ENCODE measurements around the gene MARCKS. TPM values are rescaled to one million over a fixed set of nuclear protein-coding genes. Genes with fewer than 3 reads are reported as not detected.

The MARCKS gene
- total RNA-seq (10 to 100 TPM in 2 of 4 donors, 1 to 10 TPM in 2; 6.7 to 56.3 (median 12.5) TPM), polyA plus RNA-seq (1 to 10 TPM; 3.1 to 6.3 (median 3.6) TPM)
- long read RNA-seq, donor 1, full-length matches to known transcripts = 12 of 47 reads
- long read RNA-seq, donor 1, partial matches to known transcripts = 0 of 47 reads
- long read RNA-seq, donor 1, other reads (novel, unspliced or antisense) = 35 of 47 reads
- long read RNA-seq, donor 2, full-length matches to known transcripts = 1 of 11 reads
- long read RNA-seq, donor 2, partial matches to known transcripts = 0 of 11 reads
- long read RNA-seq, donor 2, other reads (novel, unspliced or antisense) = 10 of 11 reads

GRCh38 chr6:113856625-113857555 is at the start of gene MARCKS:
Gene MARCKS (plus strand): TSS chr6:113857345. CDS start chr6:113857746, 401 bp downstream.
- intact Hi-C loops (cut with DNase I) = loop anchor here (5.0 to 10.0 kb wide), 7 partner anchors 35 to 1075 kb away; no protein-coding TSS in a partner anchor
- 0 to 1% (median 1%) methylated on average over 49 of the region's 49 CpGs for WGBS, 3 donors
- TF ChIP-seq CTCF (IDR thresholded peaks at IDR 0.05) = no peak
- peaks cover 5% of the 10 kb centered on the region for H3K4me1 ChIP-seq
- H3K9me3 ChIP-seq = no peaks in the 10 kb centered on the region
- peak within 1 kb of the TSS; percentile 96 for H3K4me3 ChIP-seq
- no peaks in the 10 kb centered on the region for H3K27me3 ChIP-seq (ENCODE audit: insufficient read depth in 3 of 3, low read length in 2 of 3)
- DNase-seq (peak; percentile 79 to 85), ATAC-seq (peak; percentile 55 to 70 (median 61))
- peak within 1 kb of the TSS; percentile 95 for H3K27ac ChIP-seq
- no peaks in the 10 kb centered on the region for H3K36me3 ChIP-seq (ENCODE audit: insufficient read depth in 1 of 2, low read depth in 1 of 2)

GRCh38 chr6:113809826-113810225 is 47.3 kb upstream of the MARCKS start:
- 86 to 88% (median 88%) methylated on average over 5 of the region's 5 CpGs for WGBS, 3 donors
- DNase-seq (no peak), ATAC-seq (no peak)
- intact Hi-C loops (cut with DNase I) = no loop called here
- Histone ChIP-seq H3K27me3 (ENCODE audit: insufficient read depth in 3 of 3, low read length in 2 of 3) (peaks cover 0 to 2% (median 0%) of the 10 kb centered on the region in 3 donors), H3K36me3 (ENCODE audit: insufficient read depth in 1 of 2, low read depth in 1 of 2) (no peaks in the 10 kb centered on the region), H3K4me3 (no peak overlapping the region), H3K27ac (no peak overlapping the region), H3K4me1 (no peaks in the 10 kb centered on the region), H3K9me3 (peaks cover 2% of the 10 kb centered on the region)
- TF ChIP-seq CTCF (IDR thresholded peaks at IDR 0.05) = no peak

- Histone ChIP-seq H3K36me3 (ENCODE audit: insufficient read depth in 1 of 2, low read depth in 1 of 2) (no peaks in the 10 kb centered on the region), H3K4me1 (no peaks in the 10 kb centered on the region), H3K27me3 (ENCODE audit: insufficient read depth in 3 of 3, low read length in 2 of 3) (peaks cover 0 to 2% (median 0%) of the 10 kb centered on the region in 3 donors), H3K27ac (no peak overlapping the region), H3K4me3 (no peak overlapping the region), H3K9me3 (peaks cover 2% of the 10 kb centered on the region)
- DNase-seq (no peak), ATAC-seq (no peak)
- 66 to 75% (median 69%) methylated on average over 3 of the region's 3 CpGs for WGBS, 3 donors
- no peak for TF ChIP-seq CTCF (IDR thresholded peaks at IDR 0.05)
- intact Hi-C loops (cut with DNase I) = no loop called here
These were observed 44.0 kb upstream of the MARCKS start for GRCh38 chr6:113813142-113813541.

GRCh38 chr6:113818578-113818977 is 38.6 kb upstream of the MARCKS start:
- 82 to 92% (median 87%) methylated on average over 1 of the region's 1 CpG for WGBS, 3 donors
- ATAC-seq = no peak
- TF ChIP-seq CTCF (IDR thresholded peaks at IDR 0.05) = no peak

More at GRCh38 chr6:113818578-113818977, 38.6 kb upstream of the MARCKS start:
- Histone ChIP-seq H3K27me3 (ENCODE audit: insufficient read depth in 3 of 3, low read length in 2 of 3) (no peaks in the 10 kb centered on the region), H3K36me3 (ENCODE audit: insufficient read depth in 1 of 2, low read depth in 1 of 2) (no peaks in the 10 kb centered on the region), H3K4me1 (no peaks in the 10 kb centered on the region), H3K27ac (no peak overlapping the region), H3K4me3 (no peak overlapping the region), H3K9me3 (no peaks in the 10 kb centered on the region)
- intact Hi-C loops (cut with DNase I) = no loop called here
- DNase-seq = no peak

Measured in psoas muscle (tissue), 8 donors.